Measurements from ENCODE around the gene SART1.
"Not testable (repeated sequence)": the region's sequence is repeated elsewhere in the genome, so short reads cannot be mapped to it uniquely, and the experiment has no call there.

Gene SART1

DNA sequence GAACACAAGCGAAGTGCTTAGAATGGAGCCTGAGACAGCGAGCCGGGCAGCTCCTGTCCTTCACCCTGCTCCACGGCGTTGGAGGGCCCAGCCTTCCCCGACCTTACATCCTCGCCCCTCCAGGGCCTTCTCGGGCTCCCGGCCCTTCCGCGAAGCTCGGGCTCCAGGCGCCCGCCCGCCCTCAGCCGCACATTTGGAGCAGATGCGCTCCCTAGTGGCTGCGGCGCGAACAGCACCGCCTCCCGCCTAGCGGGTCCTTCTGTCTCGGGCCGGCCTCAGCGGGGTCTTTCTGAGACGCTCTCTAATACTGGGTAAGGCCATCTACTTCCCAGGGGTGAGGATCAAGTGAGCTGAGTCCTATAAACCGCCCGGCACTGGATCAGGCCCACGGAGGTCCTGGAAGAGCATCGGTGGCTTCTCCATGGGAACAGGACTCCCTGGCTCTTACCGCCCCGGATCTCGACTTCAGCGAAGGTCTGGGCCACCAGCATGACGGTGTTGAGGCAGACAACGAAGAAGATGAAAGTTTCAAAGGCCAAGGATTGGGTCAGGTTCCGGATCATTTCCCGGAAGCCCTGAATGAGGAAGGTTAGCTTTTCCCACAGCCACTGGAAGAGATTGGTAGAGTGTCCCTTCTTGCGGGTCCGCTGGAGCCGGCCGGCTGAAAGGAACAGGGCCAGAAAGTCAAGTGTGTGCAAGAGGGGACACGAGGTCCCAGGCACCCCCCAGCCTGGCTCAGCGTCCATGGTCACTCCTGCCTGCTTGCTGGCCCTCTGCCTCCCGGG lies 61.1 kb downstream of the SART1 start:
- DNase-seq, result peak; percentile 23

DNA sequence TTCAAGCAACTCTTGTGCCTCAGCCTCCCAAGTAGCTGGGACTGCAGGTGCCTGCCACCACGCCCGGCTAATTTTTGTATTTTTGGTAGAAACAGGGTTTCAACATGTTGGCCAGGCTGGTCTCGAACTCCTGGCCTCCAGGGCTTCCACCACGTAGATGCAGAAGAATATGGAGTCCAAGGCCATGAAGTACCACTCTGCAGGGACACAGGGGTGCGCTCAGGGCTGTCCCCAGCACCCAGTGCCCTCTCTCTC lies 61.6 kb downstream of the SART1 start:
- not testable (repeated sequence) for DNase-seq

GRCh38 chr11:66026017-66026529 lies 64.5 kb downstream of the SART1 start, which contains the start of gene CATSPER1:
Gene CATSPER1, minus strand, starts transcription at chr11:66026479. Its CDS starts 100 bp downstream, at chr11:66026379.
- DNase-seq, result no peak
